Measurements from ENCODE around the gene COX6B2. TPM values are rescaled to one million over a fixed set of nuclear protein-coding genes. Genes with fewer than 3 reads are reported as not detected.
A peak's percentile ranks its signal among the peaks of the same experiment; 100 is the strongest.
"Not testable (repeated sequence)": the region's sequence is repeated elsewhere in the genome, so short reads cannot be mapped to it uniquely, and the experiment has no call there.

COX6B2 gene
- total RNA-seq, 1 donor from 2014 or later: 5.2 TPM

DNA sequence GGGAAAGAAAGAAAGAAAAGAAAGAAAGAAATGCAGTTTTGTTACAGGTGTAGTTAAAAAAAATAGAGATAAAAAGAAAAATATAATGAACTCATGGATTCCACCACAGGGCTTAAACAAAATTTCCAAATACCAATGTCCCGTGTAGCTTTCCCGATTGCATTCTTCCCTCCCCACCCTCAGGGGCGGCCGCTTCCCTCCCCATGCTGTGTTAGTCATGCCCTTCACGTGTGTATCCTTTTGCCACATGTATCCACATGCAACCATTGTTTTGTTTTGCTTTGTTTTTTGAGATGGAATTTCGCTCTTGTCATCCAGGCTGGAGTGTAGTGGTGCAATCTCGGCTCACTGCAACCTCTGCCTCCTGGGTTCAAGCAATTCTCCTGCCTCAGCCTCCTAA, 18.4 kb downstream of the COX6B2 start:
- intact Hi-C loops (cut with DNase I): no loop called here

DNA sequence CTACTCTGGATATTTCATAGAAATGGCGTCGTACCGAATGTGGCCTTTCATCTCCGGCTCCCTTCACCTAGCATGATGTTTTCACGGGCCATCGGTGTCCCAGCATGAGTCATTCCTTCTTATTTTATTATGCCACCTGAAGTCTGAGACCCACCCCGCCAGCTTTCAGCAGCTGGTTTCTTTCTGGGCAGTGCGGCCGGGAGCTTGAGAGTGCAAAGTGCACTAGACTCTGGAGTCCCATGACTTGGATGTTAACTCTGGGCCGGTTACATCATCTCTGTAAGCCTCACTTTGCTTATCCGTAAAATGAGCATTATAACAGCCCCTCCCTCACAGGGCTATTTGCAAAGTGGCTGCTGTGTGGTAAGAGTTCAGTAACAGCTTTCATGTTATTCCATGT, 20.6 kb downstream of the COX6B2 start:
- H3K4me3 ChIP-seq: no peak overlapping the region
- H3K27ac ChIP-seq: no peak overlapping the region
- no peak for DNase-seq (ENCODE audit: extremely low spot score in 2 of 2)
- H3K9me3 ChIP-seq: no peaks in the 10 kb centered on the region
- TF ChIP-seq, protein P1, sequence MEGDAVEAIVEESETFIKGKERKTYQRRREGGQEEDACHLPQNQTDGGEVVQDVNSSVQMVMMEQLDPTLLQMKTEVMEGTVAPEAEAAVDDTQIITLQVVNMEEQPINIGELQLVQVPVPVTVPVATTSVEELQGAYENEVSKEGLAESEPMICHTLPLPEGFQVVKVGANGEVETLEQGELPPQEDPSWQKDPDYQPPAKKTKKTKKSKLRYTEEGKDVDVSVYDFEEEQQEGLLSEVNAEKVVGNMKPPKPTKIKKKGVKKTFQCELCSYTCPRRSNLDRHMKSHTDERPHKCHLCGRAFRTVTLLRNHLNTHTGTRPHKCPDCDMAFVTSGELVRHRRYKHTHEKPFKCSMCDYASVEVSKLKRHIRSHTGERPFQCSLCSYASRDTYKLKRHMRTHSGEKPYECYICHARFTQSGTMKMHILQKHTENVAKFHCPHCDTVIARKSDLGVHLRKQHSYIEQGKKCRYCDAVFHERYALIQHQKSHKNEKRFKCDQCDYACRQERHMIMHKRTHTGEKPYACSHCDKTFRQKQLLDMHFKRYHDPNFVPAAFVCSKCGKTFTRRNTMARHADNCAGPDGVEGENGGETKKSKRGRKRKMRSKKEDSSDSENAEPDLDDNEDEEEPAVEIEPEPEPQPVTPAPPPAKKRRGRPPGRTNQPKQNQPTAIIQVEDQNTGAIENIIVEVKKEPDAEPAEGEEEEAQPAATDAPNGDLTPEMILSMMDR (IDR thresholded peaks at IDR 0.05): no peak
- TF ChIP-seq POLR2A (IDR thresholded peaks at IDR 0.05): no peak
- TF ChIP-seq POLR2AphosphoS5 (IDR thresholded peaks at IDR 0.05; ENCODE audit: insufficient read depth in 1 of 2, low read depth in 1 of 2): no peak
- intact Hi-C loops (cut with DNase I): no loop called here
- peaks cover 9% of the 10 kb centered on the region for H3K4me1 ChIP-seq
- H3K36me3 ChIP-seq: no peaks in the 10 kb centered on the region
- no peaks in the 10 kb centered on the region for H3K27me3 ChIP-seq

More for the DNA sequence above, 18.4 kb downstream of the COX6B2 start:
- Histone ChIP-seq H3K27me3 (no peaks in the 10 kb centered on the region), H3K36me3 (no peaks in the 10 kb centered on the region), H3K9me3 (no peaks in the 10 kb centered on the region), H3K27ac (no peak overlapping the region), H3K4me3 (no peak overlapping the region), H3K4me1 (peaks cover 21% of the 10 kb centered on the region)
- DNase-seq (ENCODE audit: extremely low spot score in 2 of 2): no peak
- TF ChIP-seq POLR2AphosphoS5 (IDR thresholded peaks at IDR 0.05; ENCODE audit: insufficient read depth in 1 of 2, low read depth in 1 of 2) (peak in 1 of 2 donors; percentile 23), POLR2A (IDR thresholded peaks at IDR 0.05) (no peak)
- TF ChIP-seq, protein P1 (IDR thresholded peaks at IDR 0.05): no peak

DNA sequence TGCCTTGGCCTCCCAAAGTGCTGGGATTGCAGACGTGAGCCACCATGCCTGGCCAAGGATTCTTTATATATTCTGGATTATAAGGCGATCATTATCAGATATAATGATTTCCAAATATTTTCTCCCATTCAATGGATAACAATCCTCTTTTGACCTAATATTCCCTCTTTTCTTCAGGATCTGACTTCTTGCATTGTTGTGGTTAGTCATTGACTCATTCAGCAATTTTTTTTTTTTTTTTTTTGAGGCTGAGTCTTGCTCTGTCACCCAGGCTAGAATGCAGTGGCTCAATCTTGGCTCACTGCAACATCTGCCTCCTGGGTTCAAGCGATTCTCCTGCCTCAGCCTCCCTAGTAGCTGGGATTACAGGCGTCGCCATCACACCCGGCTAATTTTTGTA, 24.7 kb downstream of the COX6B2 start:
- H3K36me3 ChIP-seq; intact Hi-C loops (cut with DNase I); H3K4me3 ChIP-seq: not testable (repeated sequence)

DNA sequence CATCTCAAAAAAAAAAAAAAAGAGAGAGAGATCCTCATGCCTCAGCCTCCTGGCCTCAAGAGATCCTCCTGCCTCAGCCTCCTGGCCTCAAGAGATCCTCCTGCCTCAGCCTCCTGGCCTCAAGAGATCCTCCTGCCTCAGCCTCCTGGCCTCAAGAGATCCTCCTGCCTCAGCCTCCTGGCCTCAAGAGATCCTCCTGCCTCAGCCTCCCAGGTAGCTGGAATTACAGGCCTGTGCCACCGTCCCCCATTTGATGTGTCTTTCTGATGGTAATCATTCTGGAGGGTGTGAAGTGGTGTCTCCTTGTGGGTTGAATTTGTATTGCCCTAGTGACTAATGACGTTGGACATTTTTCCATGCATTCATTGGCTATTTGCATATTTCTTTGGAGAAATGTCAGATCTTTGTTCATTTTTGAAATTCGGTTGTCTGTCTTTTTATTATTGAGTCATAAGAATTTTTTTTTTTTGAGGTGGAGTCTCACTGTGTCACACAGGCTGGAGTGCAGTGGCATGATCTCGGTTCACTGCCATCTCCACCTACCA, 25.7 kb downstream of the COX6B2 start:
- H3K27me3 ChIP-seq; H3K36me3 ChIP-seq; H3K9me3 ChIP-seq; H3K27ac ChIP-seq; H3K4me1 ChIP-seq; DNase-seq (ENCODE audit: extremely low spot score in 2 of 2); intact Hi-C loops (cut with DNase I); H3K4me3 ChIP-seq: not testable (repeated sequence)

More for the DNA sequence above, 24.7 kb downstream of the COX6B2 start:
- not testable (repeated sequence) for DNase-seq (ENCODE audit: extremely low spot score in 2 of 2); H3K27ac ChIP-seq; H3K4me1 ChIP-seq; H3K27me3 ChIP-seq; H3K9me3 ChIP-seq

DNA sequence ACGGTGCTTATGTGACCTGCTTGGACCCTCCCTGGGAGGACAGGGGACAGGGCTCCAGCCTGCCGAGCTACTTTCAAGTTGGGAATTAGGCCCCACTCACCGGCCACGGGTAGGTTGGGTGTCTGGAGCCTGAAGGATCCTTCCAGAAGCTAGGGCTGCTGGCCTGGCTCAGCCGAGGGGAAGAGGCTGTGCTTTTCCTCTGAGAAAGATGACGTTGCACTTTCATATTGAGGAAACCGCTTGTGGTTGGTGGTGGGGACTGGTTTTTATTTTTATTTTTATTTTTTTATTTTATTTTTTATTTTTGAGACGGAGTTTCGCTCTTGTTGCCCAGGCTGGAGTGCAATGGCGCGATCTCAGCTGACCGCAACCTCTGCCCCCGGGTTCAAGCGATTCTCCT, 29.3 kb downstream of the COX6B2 start, which contains the start of gene TMEM150B:
TMEM150B (minus strand) TSS at position 170 of the 400 bp plus-strand sequence. CDS start 4,305 bp downstream, outside the sequence.
- H3K9me3 ChIP-seq: no peaks in the 10 kb centered on the region
- no peak within 1 kb of the TSS for H3K4me3 ChIP-seq
- intact Hi-C loops (cut with DNase I): no loop called here
- TF ChIP-seq POLR2AphosphoS5 (IDR thresholded peaks at IDR 0.05; ENCODE audit: insufficient read depth in 1 of 2, low read depth in 1 of 2): no peak
- no peak for TF ChIP-seq POLR2A (IDR thresholded peaks at IDR 0.05)
- no peak for DNase-seq (ENCODE audit: extremely low spot score in 2 of 2)
- H3K4me1 ChIP-seq: no peaks in the 10 kb centered on the region
- H3K27me3 ChIP-seq: no peaks in the 10 kb centered on the region
- no peak within 1 kb of the TSS for H3K27ac ChIP-seq
- H3K36me3 ChIP-seq: no peaks in the 10 kb centered on the region

DNA sequence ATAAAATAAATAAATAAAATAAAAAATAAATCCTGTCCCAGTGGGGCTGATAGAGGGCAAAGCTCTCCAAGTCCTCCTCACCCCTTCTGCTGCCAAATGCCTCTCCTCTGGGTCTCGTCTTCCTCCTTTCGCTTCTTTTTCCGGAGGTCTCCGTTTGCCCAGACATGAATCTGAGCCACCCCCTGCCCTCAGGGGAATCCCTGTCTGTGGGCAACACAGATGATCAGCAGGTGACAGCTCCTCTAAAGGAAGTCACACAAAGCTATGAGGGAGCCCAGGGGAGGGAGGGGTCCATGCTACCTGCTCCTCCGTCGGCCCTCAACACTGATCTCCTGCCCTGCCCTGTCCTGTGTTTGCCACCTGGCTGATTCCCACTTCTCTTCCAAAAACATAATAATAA, 29.9 kb downstream of the COX6B2 start:
- no peaks in the 10 kb centered on the region for H3K36me3 ChIP-seq
- H3K9me3 ChIP-seq: no peaks in the 10 kb centered on the region
- no peak for TF ChIP-seq POLR2AphosphoS5 (IDR thresholded peaks at IDR 0.05; ENCODE audit: insufficient read depth in 1 of 2, low read depth in 1 of 2)
- no peak for TF ChIP-seq POLR2A (IDR thresholded peaks at IDR 0.05)
- TF ChIP-seq, protein P1 (IDR thresholded peaks at IDR 0.05): no peak
- H3K27ac ChIP-seq: no peak overlapping the region
- H3K4me3 ChIP-seq: no peak overlapping the region
- intact Hi-C loops (cut with DNase I): no loop called here
- no peaks in the 10 kb centered on the region for H3K4me1 ChIP-seq
- H3K27me3 ChIP-seq: no peaks in the 10 kb centered on the region
- DNase-seq (ENCODE audit: extremely low spot score in 2 of 2): no peak

Data from vagina (tissue), 2 donors.